ENCODE results near the gene OPN4.

The OPN4 gene

DNA sequence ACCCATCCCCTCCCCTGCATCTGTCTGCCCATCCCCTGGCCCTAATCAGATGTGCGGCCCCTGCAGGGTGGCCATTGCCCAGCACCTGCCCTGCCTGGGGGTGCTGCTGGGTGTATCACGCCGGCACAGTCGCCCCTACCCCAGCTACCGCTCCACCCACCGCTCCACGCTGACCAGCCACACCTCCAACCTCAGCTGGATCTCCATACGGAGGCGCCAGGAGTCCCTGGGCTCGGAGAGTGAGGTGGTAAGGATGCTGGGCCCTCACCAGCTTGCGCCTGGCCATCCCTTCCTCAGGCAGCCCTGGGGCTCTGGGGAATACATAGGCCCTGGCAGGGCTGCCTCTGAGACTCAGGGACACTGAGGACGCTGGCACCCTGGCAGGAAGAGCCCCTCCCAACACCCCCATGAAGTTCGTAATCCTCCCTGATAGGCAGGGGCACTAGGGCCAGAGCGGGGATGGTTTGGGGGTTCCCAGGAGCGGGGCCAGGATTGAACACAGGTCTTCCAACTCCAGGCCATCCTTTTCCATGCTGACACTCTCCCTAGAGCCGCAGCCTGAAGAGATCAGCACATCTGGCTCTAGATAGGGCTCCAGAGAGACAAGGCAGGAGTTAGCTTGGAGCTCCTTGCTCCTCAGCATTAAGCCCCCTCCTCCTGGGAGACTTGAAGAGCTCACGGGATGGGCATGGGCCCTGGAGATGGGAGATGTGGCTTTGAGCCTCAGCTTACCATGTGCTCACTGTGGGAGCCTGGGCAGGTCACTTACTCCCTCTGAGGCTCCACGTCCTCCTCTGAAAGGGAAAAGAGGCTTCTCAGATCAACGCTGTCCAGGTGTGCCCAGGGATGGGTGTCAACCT, 8.1 kb downstream of the OPN4 start:
- DNase-seq: no peak

DNA sequence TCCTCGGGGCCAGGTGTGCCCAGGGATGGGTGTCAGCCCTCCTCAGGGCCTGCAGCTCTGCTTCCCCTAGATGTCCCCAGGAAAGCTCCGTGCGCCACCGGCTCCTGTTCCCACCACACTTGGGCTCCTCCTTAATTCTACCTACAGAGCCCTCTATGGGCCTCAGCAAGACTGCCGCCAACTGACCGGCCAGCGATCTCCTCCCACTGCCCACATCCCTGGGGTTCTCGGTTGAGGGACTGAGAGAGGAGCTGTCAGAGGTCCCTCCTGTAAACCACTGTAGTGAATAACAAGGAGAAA, 8.6 kb downstream of the OPN4 start:
- no peak for DNase-seq

DNA sequence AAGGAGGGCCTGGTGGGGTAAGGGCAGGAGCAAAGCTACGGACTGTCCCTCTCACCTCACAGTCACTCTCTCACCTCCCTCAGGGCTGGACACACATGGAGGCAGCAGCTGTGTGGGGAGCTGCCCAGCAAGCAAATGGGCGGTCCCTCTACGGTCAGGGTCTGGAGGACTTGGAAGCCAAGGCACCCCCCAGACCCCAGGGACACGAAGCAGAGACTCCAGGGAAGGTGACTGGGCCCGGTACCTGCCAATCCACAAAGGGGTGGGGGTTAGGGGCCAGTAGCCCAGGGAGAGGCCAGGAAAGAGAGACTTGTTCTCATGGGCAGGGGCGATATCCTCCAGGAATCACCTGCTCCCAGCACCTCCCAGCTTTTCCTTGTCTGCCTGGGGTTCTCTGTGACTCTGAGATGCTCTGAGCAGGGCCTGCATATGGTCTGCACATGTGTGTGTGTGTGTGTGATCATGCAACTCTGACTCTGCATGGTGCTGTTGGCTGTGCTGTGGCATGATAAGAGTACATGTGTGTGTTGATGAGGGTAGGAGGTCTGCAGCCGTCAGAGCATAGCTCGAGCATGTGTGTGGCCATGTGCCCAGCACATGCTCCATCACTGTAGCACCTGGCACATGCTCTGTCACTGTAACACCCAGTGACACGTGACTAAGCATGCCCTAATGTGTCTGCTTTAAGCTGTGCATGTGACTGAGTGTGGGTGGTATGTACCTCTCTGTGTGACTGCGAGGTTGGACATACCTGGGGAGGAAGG, 9.4 kb downstream of the OPN4 start:
- no peak for DNase-seq

DNA sequence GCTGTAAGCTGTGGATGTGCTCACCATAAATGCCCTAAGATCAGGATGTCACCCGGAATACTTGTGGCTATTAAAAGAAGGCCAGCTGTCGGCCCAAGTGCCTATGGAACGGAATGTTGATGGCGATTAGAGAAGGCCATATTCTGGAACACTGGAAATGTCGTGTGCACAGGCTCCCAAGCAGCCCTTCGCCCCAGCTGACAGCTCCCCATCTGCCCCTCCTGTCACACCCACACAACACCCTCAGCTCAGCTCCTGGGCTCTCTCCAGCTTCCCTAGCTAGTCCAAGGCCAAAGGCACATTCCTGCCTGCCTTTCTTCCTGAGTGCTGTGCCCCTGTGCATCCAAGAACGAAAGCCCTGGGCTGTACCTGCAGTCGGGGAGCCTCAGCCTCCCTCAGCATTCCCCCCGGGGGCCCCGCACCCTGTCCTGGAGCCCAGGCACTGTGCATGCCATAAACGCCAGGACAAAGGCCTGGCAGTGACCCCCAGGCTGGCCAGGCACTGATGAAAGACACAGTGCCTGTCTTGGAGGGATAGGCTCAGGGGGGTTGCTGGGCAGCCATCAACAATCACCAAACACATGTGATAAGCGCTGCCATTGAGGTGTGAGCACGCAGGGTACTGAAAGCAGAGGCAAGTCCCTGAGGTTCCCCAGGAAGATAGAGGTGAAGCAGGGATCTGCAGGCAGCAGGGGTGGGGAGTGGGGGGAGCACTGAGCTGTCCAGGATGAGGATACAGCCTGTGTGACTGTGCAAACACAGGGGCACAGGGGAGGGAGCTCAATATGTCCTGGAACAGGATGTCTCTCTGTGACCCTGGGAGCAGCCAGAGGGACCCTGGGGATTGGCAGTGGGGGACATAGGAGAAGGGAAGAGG, 10.2 kb downstream of the OPN4 start:
- DNase-seq: no peak

GRCh38 chr10:86665218-86665607, 10.9 kb downstream of the OPN4 start:
- DNase-seq: no peak

DNA sequence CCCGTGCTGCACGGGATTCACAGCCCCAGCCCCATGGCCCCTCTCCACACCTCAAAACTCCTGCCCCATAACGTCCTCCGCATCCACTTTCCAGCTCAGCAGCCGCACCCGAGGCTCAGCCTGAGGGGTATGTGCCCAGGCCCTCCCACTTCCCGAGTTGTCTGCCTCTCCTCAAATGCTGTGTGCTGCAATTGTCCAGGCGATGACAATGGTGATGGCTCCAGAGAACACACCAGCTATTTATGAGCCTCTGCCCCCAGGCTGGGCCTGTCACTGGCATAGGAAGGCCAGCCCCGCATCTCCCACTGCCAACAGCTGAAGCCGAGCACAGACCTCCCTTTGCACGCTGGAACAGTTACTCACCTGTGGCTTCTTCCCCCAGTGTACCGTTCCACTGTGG, 11.5 kb downstream of the OPN4 start:
- no peak for DNase-seq

DNA sequence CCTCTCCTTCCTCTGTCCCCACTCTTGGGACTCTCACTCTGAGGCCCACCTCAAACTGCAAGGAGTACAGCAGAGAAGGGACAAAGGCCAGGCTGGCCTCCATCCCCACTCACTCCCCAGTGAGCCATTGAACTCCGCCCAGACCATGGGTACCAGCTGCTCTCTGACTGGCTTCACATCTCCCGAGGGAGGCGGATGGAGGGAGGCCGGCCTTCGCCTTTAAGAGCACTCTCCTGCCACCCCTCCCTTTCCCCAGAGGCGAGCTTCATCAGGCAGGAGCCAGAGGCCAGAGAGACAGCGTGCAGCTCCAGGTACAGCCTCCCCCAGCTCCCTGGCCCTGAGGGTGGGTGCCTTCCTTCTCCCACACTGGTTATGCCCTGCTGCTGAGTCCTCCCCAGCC, 12.2 kb downstream of the OPN4 start:
- no peak for DNase-seq

GRCh38 chr10:86667421-86668181, 13.3 kb downstream of the OPN4 start:
- no peak for DNase-seq

- no peak for DNase-seq
Observed at GRCh38 chr10:86668297-86669165, 14.2 kb downstream of the OPN4 start, which contains the start of gene LDB3. LDB3 (plus strand) TSS chr10:86668511; CDS start chr10:86668692, 181 bp downstream.

GRCh38 chr10:86670290-86670811, 16.0 kb downstream of the OPN4 start:
- DNase-seq: no peak

DNA sequence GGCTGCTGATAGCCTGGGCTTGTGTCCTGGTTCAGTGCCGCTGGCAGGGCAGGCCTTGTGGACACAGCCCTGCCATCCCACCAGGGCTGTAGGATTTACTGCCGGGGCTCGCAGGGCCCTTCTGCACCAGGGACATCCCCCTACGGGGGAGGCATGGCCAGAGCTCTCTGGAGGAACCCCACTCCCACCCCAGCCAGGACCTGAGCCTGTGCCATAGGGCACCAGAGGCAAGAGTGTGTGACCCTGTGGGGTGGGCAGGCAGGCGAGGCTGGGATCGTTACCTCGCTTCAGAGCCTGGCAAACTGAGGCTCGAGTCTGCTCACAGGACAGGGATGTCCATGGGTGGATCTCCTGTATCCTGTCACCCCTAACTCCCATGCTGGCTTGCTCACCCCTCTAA, 16.5 kb downstream of the OPN4 start:
- no peak for DNase-seq

DNA sequence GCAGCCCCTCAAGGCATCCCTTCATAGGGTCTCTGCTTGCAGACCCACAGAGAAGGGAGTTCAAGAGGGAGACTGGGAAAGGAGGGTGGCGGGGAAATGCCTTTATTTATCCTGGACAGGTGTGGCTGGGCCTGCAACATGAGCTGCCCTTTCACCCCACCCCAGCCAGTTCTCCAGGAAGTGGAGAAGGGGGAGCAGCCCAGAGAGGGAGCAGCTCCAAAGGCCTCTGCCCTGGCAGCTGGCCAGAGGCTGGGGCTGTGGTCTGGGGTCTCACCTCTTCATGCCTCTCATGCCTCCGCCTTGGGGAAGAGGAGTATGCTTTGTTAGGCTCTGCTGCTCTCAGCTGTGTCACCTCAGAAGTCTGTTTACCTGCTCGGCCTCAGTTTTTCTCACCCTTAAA, 17.1 kb downstream of the OPN4 start:
- no peak for DNase-seq

GRCh38 chr10:86671985-86672710, 17.8 kb downstream of the OPN4 start:
- DNase-seq: no peak

DNA sequence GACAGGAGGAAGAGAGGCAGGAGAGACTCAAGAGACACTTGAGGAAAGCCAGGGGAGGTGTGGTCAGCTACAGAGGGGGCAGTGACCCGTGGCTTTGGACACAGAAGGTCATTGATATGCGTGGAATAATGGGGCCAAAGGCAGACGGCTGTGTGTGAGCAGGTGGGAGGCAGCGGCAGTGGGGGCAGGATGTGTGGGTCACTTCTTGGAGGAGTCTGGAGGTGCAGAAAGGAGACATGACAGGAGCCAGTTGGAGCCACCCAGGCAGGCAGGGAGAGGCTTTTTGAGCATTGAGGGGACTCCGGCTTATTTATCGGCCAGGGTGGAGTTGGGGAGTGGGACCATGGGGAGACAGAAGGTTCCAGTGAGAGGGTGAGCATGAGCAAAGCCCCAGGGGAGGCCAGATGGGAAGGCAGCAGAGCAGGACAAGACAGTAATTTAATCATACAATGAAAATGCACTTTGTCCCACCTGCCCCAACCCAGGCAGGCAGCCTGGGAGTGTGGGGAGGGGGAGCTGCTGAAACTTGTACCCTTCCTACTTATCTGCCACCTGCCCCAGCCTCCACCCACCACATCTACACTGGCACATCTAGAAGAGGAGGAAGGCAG, 19.0 kb downstream of the OPN4 start:
- DNase-seq: no peak

GRCh38 chr10:86673827-86674581, 19.7 kb downstream of the OPN4 start:
- DNase-seq: no peak

GRCh38 chr10:86674912-86675311, 20.6 kb downstream of the OPN4 start:
- no peak for DNase-seq

DNA sequence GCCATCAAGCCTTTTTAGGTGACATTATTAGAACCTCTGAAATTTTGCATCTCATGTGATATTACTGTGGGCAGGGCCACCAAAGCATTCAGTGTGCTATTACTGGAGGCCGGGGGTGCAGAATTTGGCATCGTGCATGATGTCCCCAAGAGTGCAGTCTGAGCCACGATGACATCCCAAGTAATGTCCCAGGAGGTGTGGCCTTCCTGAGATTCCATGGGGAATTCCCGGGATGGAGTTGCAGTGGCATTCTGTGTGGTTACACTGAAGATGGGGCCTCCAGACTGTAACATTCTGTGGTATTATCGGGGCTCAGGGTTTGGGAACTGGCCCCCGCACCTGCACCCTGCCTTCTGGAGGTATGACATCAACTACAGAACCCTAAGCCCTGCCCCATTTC, 23.0 kb downstream of the OPN4 start:
- no peak for DNase-seq

DNA sequence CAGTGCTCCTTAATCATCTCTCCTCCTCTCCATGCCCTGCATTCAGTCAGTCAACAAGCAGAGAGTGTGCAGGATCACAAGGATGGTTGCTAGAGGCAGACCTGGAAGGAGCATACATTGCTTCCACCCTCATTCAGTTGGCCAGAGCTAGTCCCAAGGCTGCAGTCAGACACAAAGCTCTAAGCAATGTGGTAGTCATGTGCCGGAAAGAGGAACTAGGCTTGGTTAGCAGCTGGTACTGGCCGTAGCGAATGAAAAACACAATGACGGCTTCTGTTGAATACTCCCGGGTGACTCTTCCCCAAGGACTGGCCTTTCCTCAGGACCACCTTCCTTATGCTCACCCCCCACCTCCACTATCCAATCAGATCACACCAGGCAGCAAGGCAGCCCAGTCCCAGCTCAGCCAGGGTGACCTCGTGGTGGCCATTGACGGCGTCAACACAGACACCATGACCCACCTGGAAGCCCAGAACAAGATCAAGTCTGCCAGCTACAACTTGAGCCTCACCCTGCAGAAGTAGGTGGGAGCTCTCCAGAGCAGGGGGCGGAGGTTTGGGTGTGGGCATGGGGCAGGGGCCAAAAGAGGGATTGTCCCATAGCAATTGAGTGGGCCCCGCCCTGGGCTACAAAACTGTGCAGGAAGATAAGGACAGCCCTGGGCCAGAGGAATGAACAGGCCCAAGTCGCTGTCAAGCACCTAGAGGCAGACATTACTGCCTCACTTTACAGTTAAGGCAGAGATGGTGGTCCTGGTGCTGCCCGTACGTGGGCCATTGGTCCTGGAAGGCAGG, 24.8 kb downstream of the OPN4 start:
- no peak for DNase-seq

DNA sequence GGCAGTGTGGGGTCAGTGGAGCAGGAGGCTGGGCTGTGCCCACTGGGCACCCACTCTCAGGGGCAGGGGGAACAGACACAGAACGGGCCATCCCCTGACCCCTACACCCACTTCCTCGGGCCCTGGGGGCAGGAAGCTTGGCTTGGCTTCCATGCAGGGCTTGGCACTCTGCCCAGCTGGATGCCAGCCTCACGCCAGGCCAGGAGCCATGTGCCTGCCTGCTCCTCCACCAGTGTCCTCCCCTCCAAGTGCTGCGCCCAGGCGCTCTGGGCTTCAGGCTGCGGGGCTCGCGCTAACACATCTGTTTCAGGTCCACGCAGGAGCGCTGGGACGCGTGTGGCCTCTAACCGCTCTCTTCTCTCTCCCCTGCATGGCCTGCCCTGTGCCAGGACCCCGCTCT, 26.7 kb downstream of the OPN4 start:
- DNase-seq: no peak

Measured in activated naive CD4-positive, alpha-beta T cell treated with anti-CD3 and anti-CD28 coated beads, Interleukin-2, amount 50 U/mL, for 16 hours (primary cell).